Epithelial cell of proximal tubule (primary cell): ENCODE data around the gene HORMAD2. TPM values are rescaled to one million over a fixed set of nuclear protein-coding genes. Genes with fewer than 3 reads are reported as not detected.

Experiments
- DNase-seq: peaks from one replicate; pipeline ENCODE4 v3.0.0-alpha.2; 2011; ENCODE audit warnings: low read depth
- H3K4me3 ChIP-seq: 2 replicates; pipeline ENCODE4 v1.5.1; 2011; ENCODE audit warnings: low read depth, mild to moderate bottlenecking, low read length
- total RNA-seq: library from RNA; depleted of rRNA; stranded (reverse); fragments of >200 nt; gene quantifications from 2 replicates; pipeline ENCODE4 v1.2.3, GENCODE V29; 2015
- TF ChIP-seq, protein P1 (sequence below): conservative IDR thresholded peaks from 2 replicates; pipeline ENCODE4 v1.5.1; 2012; ENCODE audit warnings: low read depth, mild to moderate bottlenecking, low read length

Gene HORMAD2
- total RNA-seq, 1 donor from 2014 or later = not detected

DNA sequence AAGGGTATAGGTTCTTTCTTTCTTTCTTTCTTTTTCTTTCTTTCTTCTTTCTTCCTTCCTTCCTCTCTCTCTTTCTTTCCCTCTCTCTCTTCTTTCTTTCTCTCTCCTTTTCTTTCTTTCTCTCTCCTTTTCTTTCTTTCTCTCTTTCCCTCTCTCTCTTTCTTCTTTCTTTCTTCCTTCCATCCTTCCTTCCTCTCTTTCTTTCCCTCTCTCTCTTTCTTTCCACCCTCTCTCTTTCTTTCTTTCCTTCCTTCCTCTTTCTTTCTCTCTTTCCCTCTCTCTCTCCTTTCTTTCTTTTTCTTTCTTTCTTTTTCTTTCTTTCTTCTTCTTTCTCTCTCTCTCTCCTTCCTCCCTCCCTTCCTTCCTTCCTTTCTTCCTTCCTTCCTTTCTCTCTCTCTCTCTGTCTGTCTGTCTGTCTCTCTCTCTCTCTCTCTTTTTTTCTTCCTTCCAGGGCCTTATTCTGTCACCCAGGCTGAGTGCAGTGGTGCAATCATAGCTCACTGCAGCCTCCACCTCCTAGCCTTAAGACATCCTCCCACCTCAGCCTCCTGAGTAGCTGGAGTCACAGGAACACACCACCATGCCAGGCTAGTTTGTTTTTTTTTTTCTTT is 139.5 kb downstream of the HORMAD2 start:
- TF ChIP-seq, protein P1, sequence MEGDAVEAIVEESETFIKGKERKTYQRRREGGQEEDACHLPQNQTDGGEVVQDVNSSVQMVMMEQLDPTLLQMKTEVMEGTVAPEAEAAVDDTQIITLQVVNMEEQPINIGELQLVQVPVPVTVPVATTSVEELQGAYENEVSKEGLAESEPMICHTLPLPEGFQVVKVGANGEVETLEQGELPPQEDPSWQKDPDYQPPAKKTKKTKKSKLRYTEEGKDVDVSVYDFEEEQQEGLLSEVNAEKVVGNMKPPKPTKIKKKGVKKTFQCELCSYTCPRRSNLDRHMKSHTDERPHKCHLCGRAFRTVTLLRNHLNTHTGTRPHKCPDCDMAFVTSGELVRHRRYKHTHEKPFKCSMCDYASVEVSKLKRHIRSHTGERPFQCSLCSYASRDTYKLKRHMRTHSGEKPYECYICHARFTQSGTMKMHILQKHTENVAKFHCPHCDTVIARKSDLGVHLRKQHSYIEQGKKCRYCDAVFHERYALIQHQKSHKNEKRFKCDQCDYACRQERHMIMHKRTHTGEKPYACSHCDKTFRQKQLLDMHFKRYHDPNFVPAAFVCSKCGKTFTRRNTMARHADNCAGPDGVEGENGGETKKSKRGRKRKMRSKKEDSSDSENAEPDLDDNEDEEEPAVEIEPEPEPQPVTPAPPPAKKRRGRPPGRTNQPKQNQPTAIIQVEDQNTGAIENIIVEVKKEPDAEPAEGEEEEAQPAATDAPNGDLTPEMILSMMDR = no peak
- no peak for DNase-seq
- no peak overlapping the region for H3K4me3 ChIP-seq

DNA sequence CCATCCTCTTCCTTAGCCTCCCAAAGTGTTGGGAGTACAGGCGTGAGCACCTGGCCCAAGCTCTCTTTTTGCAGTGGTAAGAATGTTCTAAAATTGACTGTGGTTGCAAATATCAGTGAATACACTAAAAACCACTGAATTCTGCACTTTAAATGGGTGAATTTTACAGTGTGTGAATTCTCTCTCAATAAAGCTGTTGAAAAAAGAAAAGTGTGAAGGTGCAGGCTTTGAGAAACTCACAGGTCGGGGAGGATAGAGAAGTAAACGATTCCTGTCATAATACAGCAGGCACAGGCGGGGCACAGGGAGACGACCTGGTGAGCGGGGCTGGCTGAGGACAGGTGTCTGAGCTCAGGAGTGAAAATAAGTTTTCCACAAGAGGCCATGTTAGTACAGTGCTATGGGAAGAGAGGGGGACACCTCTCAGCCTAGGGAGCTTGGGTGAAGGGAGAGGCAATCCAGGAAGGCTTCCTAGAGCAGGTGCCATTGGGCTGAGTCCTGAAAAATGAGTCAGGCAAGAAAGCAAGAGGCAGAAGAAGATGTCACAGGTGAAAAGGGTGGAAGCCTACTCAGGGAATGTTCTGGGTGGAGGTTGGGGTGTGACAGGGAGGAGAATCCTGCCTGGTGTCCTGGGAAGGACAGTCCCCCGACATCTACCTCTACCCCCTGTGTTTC is 140.2 kb downstream of the HORMAD2 start:
- no peak for DNase-seq
- no peak overlapping the region for H3K4me3 ChIP-seq
- TF ChIP-seq, protein P1 = no peak

DNA sequence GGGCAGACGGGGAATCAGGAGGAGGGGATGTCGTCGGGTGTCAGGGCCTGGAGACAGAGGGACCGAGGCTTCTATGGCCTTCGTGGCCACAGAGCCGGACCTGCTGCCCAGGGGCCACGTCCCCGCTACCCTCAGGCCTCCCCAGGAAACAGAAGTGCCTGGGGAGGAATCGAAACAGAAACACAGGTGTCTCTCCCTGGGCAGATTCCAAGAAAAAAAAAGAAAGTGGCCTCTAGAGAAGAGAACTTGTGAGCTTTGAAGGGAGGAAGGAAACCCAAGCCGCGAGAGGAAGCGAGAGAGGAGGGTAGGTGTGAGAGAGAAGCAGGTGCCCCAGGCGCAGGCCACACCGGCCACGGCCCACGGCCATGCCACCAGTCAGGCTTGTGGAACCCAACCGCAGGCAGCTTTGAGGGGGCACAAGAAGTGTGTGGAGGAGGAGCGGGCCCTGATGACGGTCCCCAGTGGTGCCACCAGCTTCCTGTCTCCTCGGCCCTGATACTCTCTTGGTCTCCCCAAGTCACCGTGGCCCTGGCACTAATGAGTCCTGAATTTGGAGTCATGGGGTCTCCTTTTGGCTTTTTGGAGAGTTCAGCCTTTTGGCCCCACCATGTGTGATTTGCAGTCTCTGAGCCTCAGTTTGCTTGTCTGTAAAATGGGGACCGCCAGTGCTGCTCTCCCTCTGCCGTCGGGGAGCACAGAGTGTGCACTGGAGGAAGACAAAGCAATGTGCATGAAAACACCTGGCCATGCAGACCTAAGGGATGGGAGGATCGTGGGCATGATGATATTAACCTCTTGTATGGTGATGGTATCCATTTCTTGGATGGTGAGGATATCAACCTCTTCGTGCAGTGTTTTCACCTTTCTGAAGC is 141.1 kb downstream of the HORMAD2 start:
- H3K4me3 ChIP-seq = no peak overlapping the region
- DNase-seq = no peak
- TF ChIP-seq, protein P1 = no peak

DNA sequence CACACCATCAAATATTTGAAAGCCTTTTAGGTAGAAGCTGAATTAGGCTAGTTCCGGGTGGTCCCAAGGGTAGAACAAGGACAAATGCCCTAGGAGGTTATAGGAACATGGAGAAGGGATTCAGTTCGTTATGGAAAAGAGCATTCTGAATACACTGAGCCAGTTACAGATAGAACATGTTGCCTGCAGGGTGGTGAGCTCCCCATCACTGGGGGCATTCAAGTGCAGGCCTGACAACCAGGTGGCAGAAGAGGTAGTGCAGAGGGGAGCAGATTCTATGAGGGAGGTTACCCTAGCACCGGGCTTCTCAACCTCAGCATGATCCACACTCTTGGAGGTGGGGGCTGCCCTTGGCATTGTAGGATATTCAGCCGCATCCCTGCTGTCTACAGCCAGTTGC is 142.1 kb downstream of the HORMAD2 start:
- TF ChIP-seq, protein P1 = no peak

DNA sequence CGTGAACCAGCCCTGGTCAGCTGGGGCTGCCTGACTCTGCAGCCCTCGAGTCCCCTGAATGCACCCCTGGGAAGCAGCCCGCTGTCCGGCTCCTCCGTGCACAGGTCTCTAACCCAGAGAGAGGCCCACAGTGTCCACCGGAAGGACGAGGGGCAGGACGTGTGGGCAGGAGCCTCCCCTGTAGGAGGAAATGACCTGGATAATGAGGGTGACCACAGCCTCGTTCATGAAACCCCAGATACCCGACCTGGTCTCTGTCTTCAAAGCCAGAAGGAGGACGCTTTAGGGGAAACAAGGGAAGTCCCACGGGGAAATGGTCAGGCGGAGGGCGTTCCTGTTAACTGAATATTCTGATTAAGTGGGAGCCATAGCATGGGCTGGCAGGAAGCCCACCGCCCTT is 143.0 kb downstream of the HORMAD2 start:
- no peak overlapping the region for H3K4me3 ChIP-seq
- TF ChIP-seq, protein P1 = no peak
- DNase-seq = no peak

More for the DNA sequence above, 142.1 kb downstream of the HORMAD2 start:
- DNase-seq = no peak
- H3K4me3 ChIP-seq = no peak overlapping the region

DNA sequence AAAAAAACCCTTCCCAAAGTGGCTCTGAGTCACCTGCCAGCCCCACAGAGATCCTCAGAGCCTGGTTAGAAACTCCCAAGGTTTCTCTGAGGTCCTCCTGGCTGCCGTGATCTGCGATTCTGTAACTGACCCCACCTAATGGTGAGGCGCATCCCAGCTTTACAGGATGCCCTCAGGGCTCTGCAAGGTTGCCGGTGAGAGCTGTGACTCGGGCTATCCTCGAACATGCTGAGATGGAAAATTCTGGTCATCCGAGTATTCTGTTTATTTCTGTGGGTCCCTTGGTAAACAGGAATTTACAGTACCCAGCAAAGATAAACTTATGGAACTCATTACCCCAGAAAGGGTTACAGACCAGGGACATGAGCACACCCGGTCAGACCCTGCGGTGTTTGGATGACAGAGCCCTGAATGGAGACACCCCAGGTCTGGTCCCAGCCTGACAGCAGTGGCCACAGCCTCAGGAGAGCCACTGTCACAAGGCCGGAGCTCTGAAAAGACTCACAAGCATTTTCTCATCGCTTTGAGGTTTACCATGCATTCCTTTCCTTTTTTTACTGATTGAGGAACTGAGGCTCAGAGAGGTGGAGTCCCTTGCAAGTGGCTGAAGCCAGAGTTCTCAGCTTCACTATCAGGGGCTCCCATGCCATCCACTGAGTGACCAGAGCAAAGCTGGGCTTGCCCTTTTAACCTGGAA is 144.0 kb downstream of the HORMAD2 start:
- DNase-seq = no peak
- TF ChIP-seq, protein P1 = no peak
- H3K4me3 ChIP-seq = no peak overlapping the region
